ENCODE measurements around the gene CMTM8. TPM values are rescaled to one million over a fixed set of nuclear protein-coding genes. Genes with fewer than 3 reads are reported as not detected.

The CMTM8 gene
- total and polyA plus RNA-seq, 10 of the 15 experiments (the other 5 are each of a cell fraction or from before 2014, with no cell fraction given) = 0.11 to 0.23 TPM; not detected in 8

DNA sequence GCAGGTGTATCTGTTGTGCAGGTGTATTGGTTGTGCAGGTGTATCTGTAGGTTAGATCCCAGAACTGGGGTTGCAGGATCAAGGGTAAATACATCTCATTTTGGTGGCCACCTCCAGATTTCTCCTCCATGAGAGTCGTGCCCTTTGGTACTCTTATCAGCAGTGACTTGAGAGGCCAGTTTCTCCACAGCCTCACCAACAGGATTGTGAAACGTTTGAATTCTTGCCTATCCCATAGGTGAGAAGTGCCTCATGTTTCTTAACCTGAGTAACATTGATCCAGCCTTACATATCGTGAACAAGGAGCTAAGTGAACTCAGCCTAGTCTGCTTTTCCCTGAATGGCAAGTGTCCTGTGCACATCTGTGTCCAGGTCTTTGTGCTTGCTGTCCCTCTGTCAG lies 55.4 kb downstream of the CMTM8 start:
- Histone ChIP-seq H3K4me2 (ENCODE audit: control insufficient read depth, insufficient read depth) (no peak overlapping the region), H3K27ac (ENCODE audit: control insufficient read depth, insufficient read depth) (no peak overlapping the region), H3K27me3 (replicated peaks in 1 of 2; ENCODE audit: control insufficient read depth in 2 of 2, insufficient read depth in 2 of 2, low read length in 1 of 2) (no peaks in the 10 kb centered on the region), H3K9ac (ENCODE audit: control insufficient read depth, insufficient read depth, low read length) (no peak overlapping the region), H3K79me2 (ENCODE audit: control insufficient read depth, insufficient read depth, low read length) (no peaks in the 10 kb centered on the region), H2AFZ (ENCODE audit: control insufficient read depth, low read depth, low read length) (no peak overlapping the region), H3K4me1 (ENCODE audit: control insufficient read depth, insufficient read depth, low read length) (no peaks in the 10 kb centered on the region), H3K4me3 (no peak overlapping the region), H4K20me1 (ENCODE audit: control insufficient read depth, insufficient read depth) (no peaks in the 10 kb centered on the region), H3K36me3 (ENCODE audit: control insufficient read depth in 2 of 2, insufficient read depth in 2 of 2, low read length in 1 of 2) (no peaks in the 10 kb centered on the region), H3K9me3 (replicated peaks; ENCODE audit: control insufficient read depth, insufficient read depth, low read length) (no peaks in the 10 kb centered on the region)
- BruUV-seq (replicated peaks) = no TSS peak
- FAIRE-seq = no peak
- DNase-seq (ENCODE audit: low read depth, low spot score) = no peak
- RAD21 ChIA-PET (ENCODE audit: unreplicated experiment) = interaction anchor here (6.6 kb wide), 1 partner anchor 175 kb away, joined by 35 read pairs; no protein-coding TSS in a partner anchor
- no peak for ATAC-seq
- CTCF ChIA-PET = interaction anchor here (0.9 to 4.0 kb wide), 3 partner anchors 10 to 117 kb away, joined by 4 to 15 read pairs (median 11); no protein-coding TSS in a partner anchor
- SMC1A ChIA-PET (ENCODE audit: uncharacterized antibody, unreplicated experiment) = interaction anchor here (0.8 to 2.7 kb wide), 4 partner anchors 7 to 176 kb away, joined by 3 to 9 read pairs (median 4); no protein-coding TSS in a partner anchor
- 15% methylated on average over 3 of the region's 3 CpGs for WGBS (ENCODE audit: insufficient coverage, insufficient replicate concordance, low lambda C conversion rate, missing lambda C conversion rate)
- intact Hi-C loops (cut with micrococcal nuclease; ENCODE audit: unreplicated experiment) = loop anchor here (10.0 kb wide), 1 partner anchor 351 kb away; no protein-coding TSS in a partner anchor
- POLR2A ChIA-PET = no interaction called here
- no peak for TF ChIP-seq GATAD2B (conservative IDR thresholded peaks at IDR 0.05; ENCODE audit: low read depth)
- no peak for TF ChIP-seq PAX5 (IDR thresholded peaks at IDR 0.05; ENCODE audit: borderline replicate concordance, low read depth, low read length)
- TF ChIP-seq IRF4 (IDR thresholded peaks at IDR 0.05; ENCODE audit: low read depth, low read length) = no peak
- no peak for TF ChIP-seq SMARCA5 (IDR thresholded peaks at IDR 0.05)
- in situ Hi-C loops (cut with MboI) = loop anchor here (10.0 kb wide), 1 partner anchor 371 kb away; no protein-coding TSS in a partner anchor

GRCh38 chr3:32296251-32297204 lies 58.0 kb downstream of the CMTM8 start:
- no peaks in the 10 kb centered on the region for H3K4me1 ChIP-seq (ENCODE audit: control insufficient read depth, insufficient read depth, low read length)
- ATAC-seq = peak; percentile 94
- no peak overlapping the region for H3K9ac ChIP-seq (ENCODE audit: control insufficient read depth, insufficient read depth, low read length)
- H4K20me1 ChIP-seq (ENCODE audit: control insufficient read depth, insufficient read depth) = no peaks in the 10 kb centered on the region
- no peaks in the 10 kb centered on the region for H3K79me2 ChIP-seq (ENCODE audit: control insufficient read depth, insufficient read depth, low read length)
- intact Hi-C loops (cut with micrococcal nuclease; ENCODE audit: unreplicated experiment) = loop anchor here (1.0 to 10.0 kb wide), 7 partner anchors 36 to 368 kb away; no protein-coding TSS in a partner anchor
- no TSS peak for BruUV-seq (replicated peaks)
- H3K27ac ChIP-seq (ENCODE audit: control insufficient read depth, insufficient read depth) = no peak overlapping the region
- in situ Hi-C loops (cut with MboI) = loop anchor here (5.0 to 10.0 kb wide), 2 partner anchors 176 to 368 kb away; no protein-coding TSS in a partner anchor
- no peak overlapping the region for H3K4me3 ChIP-seq
- no peaks in the 10 kb centered on the region; a peak in 1 of 4 replicates for H3K27me3 ChIP-seq (replicated peaks in 1 of 2; ENCODE audit: control insufficient read depth in 2 of 2, insufficient read depth in 2 of 2, low read length in 1 of 2)
- no peak for DNase-seq (ENCODE audit: low read depth, low spot score)
- ChIA-PET POLR2A (interaction anchor here (0.5 kb wide), 1 partner anchor 221 kb away, joined by 3 read pairs; no protein-coding TSS in a partner anchor), CTCF (interaction anchor here (0.6 to 4.5 kb wide), 24 partner anchors 8 to 371 kb away, joined by 3 to 25 read pairs (median 4); no protein-coding TSS in a partner anchor), RAD21 (ENCODE audit: unreplicated experiment) (interaction anchor here (1.0 to 6.6 kb wide), 8 partner anchors 11 to 172 kb away, joined by 3 to 35 read pairs (median 4); no protein-coding TSS in a partner anchor), SMC1A (ENCODE audit: uncharacterized antibody, unreplicated experiment) (interaction anchor here (0.6 to 4.0 kb wide), 15 partner anchors 9 to 203 kb away, joined by 3 to 23 read pairs (median 3); no protein-coding TSS in a partner anchor)
- WGBS (ENCODE audit: insufficient coverage, insufficient replicate concordance, low lambda C conversion rate, missing lambda C conversion rate) = 17% methylated on average over 8 of the region's 8 CpGs
- no peak overlapping the region for H3K4me2 ChIP-seq (ENCODE audit: control insufficient read depth, insufficient read depth)
- no peak overlapping the region for H2AFZ ChIP-seq (ENCODE audit: control insufficient read depth, low read depth, low read length)
- peak; percentile 99 for FAIRE-seq
- H3K36me3 ChIP-seq (ENCODE audit: control insufficient read depth in 2 of 2, insufficient read depth in 2 of 2, low read length in 1 of 2) = no peaks in the 10 kb centered on the region
- H3K9me3 ChIP-seq (replicated peaks; ENCODE audit: control insufficient read depth, insufficient read depth, low read length) = no peaks in the 10 kb centered on the region
- TF ChIP-seq PAX5 (IDR thresholded peaks at IDR 0.05; ENCODE audit: borderline replicate concordance, low read depth, low read length) (peak; percentile 46; the same call in 1 of the 2 replicates), CHD2 (IDR thresholded peaks at IDR 0.05; ENCODE audit: borderline replicate concordance, low read depth, low read length) (no peak), RUNX3 (IDR thresholded peaks at IDR 0.05; ENCODE audit: low read length) (peak; percentile 72)
- TF ChIP-seq, protein P1, sequence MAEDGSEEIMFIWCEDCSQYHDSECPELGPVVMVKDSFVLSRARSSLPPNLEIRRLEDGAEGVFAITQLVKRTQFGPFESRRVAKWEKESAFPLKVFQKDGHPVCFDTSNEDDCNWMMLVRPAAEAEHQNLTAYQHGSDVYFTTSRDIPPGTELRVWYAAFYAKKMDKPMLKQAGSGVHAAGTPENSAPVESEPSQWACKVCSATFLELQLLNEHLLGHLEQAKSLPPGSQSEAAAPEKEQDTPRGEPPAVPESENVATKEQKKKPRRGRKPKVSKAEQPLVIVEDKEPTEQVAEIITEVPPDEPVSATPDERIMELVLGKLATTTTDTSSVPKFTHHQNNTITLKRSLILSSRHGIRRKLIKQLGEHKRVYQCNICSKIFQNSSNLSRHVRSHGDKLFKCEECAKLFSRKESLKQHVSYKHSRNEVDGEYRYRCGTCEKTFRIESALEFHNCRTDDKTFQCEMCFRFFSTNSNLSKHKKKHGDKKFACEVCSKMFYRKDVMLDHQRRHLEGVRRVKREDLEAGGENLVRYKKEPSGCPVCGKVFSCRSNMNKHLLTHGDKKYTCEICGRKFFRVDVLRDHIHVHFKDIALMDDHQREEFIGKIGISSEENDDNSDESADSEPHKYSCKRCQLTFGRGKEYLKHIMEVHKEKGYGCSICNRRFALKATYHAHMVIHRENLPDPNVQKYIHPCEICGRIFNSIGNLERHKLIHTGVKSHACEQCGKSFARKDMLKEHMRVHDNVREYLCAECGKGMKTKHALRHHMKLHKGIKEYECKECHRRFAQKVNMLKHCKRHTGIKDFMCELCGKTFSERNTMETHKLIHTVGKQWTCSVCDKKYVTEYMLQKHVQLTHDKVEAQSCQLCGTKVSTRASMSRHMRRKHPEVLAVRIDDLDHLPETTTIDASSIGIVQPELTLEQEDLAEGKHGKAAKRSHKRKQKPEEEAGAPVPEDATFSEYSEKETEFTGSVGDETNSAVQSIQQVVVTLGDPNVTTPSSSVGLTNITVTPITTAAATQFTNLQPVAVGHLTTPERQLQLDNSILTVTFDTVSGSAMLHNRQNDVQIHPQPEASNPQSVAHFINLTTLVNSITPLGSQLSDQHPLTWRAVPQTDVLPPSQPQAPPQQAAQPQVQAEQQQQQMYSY (CRISPR knock-in tag; IDR thresholded peaks at IDR 0.05) = no peak
